Mesothelial cell of epicardium (in vitro differentiated cells): ENCODE measurements around the gene SYNPO2. TPM values are rescaled to one million over a fixed set of nuclear protein-coding genes. Genes with fewer than 3 reads are reported as not detected.
A peak's percentile ranks its signal among the peaks of the same experiment; 100 is the strongest.
"Not testable (repeated sequence)": the region's sequence is repeated elsewhere in the genome, so short reads cannot be mapped to it uniquely, and the experiment has no call there.

Experiments used
- DNase-seq, 2 experiments: peaks; one replicate each; pipeline ENCODE4 v3.0.0; 2021; ENCODE audit warnings: low spot score in 2 of 2; ENCODE audit not compliant: unreplicated experiment in 2 of 2
- H3K27ac Mint-ChIP-seq: 2 replicates; pipeline ENCODE4 v1.8.0; 2021; ENCODE audit warnings: mixed read lengths
- H3K27me3 Mint-ChIP-seq: 2 replicates; pipeline ENCODE4 v1.8.0; 2021; ENCODE audit warnings: low read depth, mixed read lengths
- H3K36me3 Mint-ChIP-seq: 2 replicates; pipeline ENCODE4 v1.8.0; 2021; ENCODE audit warnings: mixed read lengths
- H3K4me1 Mint-ChIP-seq: 2 replicates; pipeline ENCODE4 v1.8.0; 2021; ENCODE audit warnings: mixed read lengths
- H3K4me3 Mint-ChIP-seq: 2 replicates; pipeline ENCODE4 v1.8.0; 2021; ENCODE audit warnings: mild to moderate bottlenecking, moderate library complexity, mixed read lengths
- H3K9me3 Mint-ChIP-seq: 2 replicates; pipeline ENCODE4 v1.8.0; 2021; ENCODE audit warnings: mixed read lengths
- CTCF ChIP-seq: fragments of 200-600 bp; sonication (generic); IDR thresholded peaks from one replicate; pipeline ENCODE4 v1.5.0; 2021; ENCODE audit warnings: antibody characterized with exemption; ENCODE audit not compliant: unreplicated experiment
- total RNA-seq: library from RNA; stranded (reverse); gene quantifications from 3 replicates; pipeline ENCODE4 v1.2.1, GENCODE V29; 2021

SYNPO2 gene
- total RNA-seq, 1 donor from 2014 or later = 23.4 TPM

GRCh38 chr4:119050527-119051090 is 162.0 kb downstream of the SYNPO2 start:
- H3K9me3 Mint-ChIP-seq = peaks cover 3% of the 10 kb centered on the region
- H3K27ac Mint-ChIP-seq = no peak overlapping the region
- no peak for TF ChIP-seq CTCF
- H3K36me3 Mint-ChIP-seq = no peaks in the 10 kb centered on the region
- H3K4me3 Mint-ChIP-seq = no peak overlapping the region
- H3K4me1 Mint-ChIP-seq = peaks cover 19% of the 10 kb centered on the region
- no peaks in the 10 kb centered on the region for H3K27me3 Mint-ChIP-seq
- no peak for DNase-seq

GRCh38 chr4:119053245-119053644 is 164.6 kb downstream of the SYNPO2 start:
- peaks cover 19% of the 10 kb centered on the region for H3K4me1 Mint-ChIP-seq
- no peak for TF ChIP-seq CTCF
- H3K27ac Mint-ChIP-seq = no peak overlapping the region
- H3K9me3 Mint-ChIP-seq = peaks cover 3% of the 10 kb centered on the region
- H3K27me3 Mint-ChIP-seq = no peaks in the 10 kb centered on the region
- no peak overlapping the region for H3K4me3 Mint-ChIP-seq
- peaks cover 1% of the 10 kb centered on the region for H3K36me3 Mint-ChIP-seq
- DNase-seq = no peak

- peaks cover 3% of the 10 kb centered on the region for H3K9me3 Mint-ChIP-seq
- H3K27ac Mint-ChIP-seq = no peak overlapping the region
- peaks cover 15% of the 10 kb centered on the region for H3K4me1 Mint-ChIP-seq
- TF ChIP-seq CTCF = no peak
- peaks cover 1% of the 10 kb centered on the region for H3K36me3 Mint-ChIP-seq
- no peaks in the 10 kb centered on the region for H3K27me3 Mint-ChIP-seq
- no peak overlapping the region for H3K4me3 Mint-ChIP-seq
- no peak for DNase-seq
Observed at GRCh38 chr4:119053997-119054396, 165.3 kb downstream of the SYNPO2 start.

GRCh38 chr4:119057417-119057816 is 168.8 kb downstream of the SYNPO2 start:
- Mint-ChIP-seq H3K27me3 (no peaks in the 10 kb centered on the region), H3K27ac (no peak overlapping the region), H3K4me1 (peaks cover 7% of the 10 kb centered on the region), H3K9me3 (no peaks in the 10 kb centered on the region), H3K4me3 (no peak overlapping the region), H3K36me3 (peaks cover 1% of the 10 kb centered on the region)
- TF ChIP-seq CTCF = no peak
- DNase-seq = no peak

- no peak for DNase-seq
- TF ChIP-seq CTCF = no peak
- Mint-ChIP-seq H3K9me3 (no peaks in the 10 kb centered on the region), H3K4me1 (peaks cover 7% of the 10 kb centered on the region), H3K27ac (no peak overlapping the region), H3K27me3 (no peaks in the 10 kb centered on the region), H3K4me3 (no peak overlapping the region), H3K36me3 (peaks cover 1% of the 10 kb centered on the region)
Observed at GRCh38 chr4:119059221-119059620, 170.6 kb downstream of the SYNPO2 start.

GRCh38 chr4:119067125-119067524 is 178.5 kb downstream of the SYNPO2 start:
- not testable (repeated sequence) for H3K4me3 Mint-ChIP-seq, H3K27me3 Mint-ChIP-seq, DNase-seq, H3K27ac Mint-ChIP-seq
- peaks cover 15% of the 10 kb centered on the region for H3K9me3 Mint-ChIP-seq
- peaks cover 21% of the 10 kb centered on the region for H3K4me1 Mint-ChIP-seq
- peaks cover 13% of the 10 kb centered on the region for H3K36me3 Mint-ChIP-seq

- Mint-ChIP-seq H3K4me1 (peaks cover 21% of the 10 kb centered on the region), H3K9me3 (peaks cover 19% of the 10 kb centered on the region)
Observed at GRCh38 chr4:119067670-119068360, 179.2 kb downstream of the SYNPO2 start.

More at GRCh38 chr4:119067670-119068360, 179.2 kb downstream of the SYNPO2 start:
- peak overlapping the region; percentile 54 for H3K4me3 Mint-ChIP-seq
- peaks cover 13% of the 10 kb centered on the region for H3K36me3 Mint-ChIP-seq
- not testable (repeated sequence) for H3K27me3 Mint-ChIP-seq, DNase-seq
- H3K27ac Mint-ChIP-seq = peak overlapping the region; percentile 75
